ENCODE results near the gene CT47C1. TPM values are rescaled to one million over a fixed set of nuclear protein-coding genes. Genes with fewer than 3 reads are reported as not detected.

The CT47C1 gene
- total RNA-seq, 1 donor from 2014 or later: not detected

DNA sequence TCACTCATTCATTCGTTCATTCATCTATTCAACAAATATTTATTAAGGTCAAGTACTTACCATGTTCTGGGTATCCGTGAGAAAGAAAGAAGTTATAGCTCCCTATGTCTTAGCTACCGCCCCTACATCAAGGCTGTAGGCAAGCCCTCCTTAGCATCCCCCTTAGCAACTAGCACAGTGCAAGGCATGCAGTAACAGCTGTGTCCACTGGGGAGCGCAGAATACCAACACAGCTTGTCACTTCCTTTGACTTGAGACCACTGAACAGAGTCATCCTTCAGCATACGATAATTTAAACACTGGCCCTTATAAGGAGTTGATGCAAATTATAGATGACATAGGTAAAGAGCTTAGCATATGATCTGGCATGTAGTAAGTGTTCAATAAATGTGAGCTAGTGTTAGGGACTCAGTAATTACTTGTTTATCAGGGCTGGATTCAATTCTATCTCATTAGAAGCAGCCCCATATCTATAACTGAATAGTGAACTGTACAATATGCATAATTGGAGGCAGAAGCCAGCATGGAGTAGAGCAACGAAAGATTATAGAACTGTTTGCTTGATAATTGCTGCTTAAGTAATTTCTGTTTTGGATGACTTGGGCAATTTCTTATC lies 46.1 kb downstream of the CT47C1 start:
- peak; percentile 41 for DNase-seq (ENCODE audit: low read depth)

DNA sequence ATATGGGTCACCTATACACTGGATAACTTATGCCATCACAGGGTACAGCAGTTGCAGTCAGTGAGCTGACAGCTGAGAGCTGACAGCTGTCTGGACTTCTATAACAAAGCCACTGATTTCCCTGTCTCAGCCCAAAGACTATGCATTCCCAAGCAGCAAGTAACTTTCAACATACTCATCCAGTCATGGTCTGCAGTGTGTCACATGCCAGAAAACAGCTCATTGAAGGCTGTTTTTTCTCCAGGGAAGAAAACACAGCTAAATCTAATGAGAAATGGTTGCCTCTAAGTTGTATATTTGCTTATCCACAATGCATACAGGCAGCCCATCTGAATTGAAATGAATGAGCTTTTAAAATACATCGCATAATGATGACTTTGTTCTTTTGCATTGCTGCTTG lies 48.5 kb downstream of the CT47C1 start:
- no peak for FAIRE-seq
- TF ChIP-seq, protein P1, sequence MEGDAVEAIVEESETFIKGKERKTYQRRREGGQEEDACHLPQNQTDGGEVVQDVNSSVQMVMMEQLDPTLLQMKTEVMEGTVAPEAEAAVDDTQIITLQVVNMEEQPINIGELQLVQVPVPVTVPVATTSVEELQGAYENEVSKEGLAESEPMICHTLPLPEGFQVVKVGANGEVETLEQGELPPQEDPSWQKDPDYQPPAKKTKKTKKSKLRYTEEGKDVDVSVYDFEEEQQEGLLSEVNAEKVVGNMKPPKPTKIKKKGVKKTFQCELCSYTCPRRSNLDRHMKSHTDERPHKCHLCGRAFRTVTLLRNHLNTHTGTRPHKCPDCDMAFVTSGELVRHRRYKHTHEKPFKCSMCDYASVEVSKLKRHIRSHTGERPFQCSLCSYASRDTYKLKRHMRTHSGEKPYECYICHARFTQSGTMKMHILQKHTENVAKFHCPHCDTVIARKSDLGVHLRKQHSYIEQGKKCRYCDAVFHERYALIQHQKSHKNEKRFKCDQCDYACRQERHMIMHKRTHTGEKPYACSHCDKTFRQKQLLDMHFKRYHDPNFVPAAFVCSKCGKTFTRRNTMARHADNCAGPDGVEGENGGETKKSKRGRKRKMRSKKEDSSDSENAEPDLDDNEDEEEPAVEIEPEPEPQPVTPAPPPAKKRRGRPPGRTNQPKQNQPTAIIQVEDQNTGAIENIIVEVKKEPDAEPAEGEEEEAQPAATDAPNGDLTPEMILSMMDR (IDR thresholded peaks at IDR 0.05; ENCODE audit: insufficient read depth, low read length, severe bottlenecking): no peak

More for the DNA sequence above, 46.1 kb downstream of the CT47C1 start:
- Histone ChIP-seq H3K4me3 (ENCODE audit: low read depth, low read length) (no peak overlapping the region), H3K27me3 (ENCODE audit: control insufficient read depth, insufficient read depth, low read length) (no peaks in the 10 kb centered on the region), H3K36me3 (ENCODE audit: control insufficient read depth, insufficient read depth, low read length) (no peaks in the 10 kb centered on the region)
- FAIRE-seq: no peak
- TF ChIP-seq, protein P1 (IDR thresholded peaks at IDR 0.05; ENCODE audit: insufficient read depth, low read length, severe bottlenecking): peak; percentile 68

More for the DNA sequence above, 48.5 kb downstream of the CT47C1 start:
- Histone ChIP-seq H3K4me3 (ENCODE audit: low read depth, low read length) (no peak overlapping the region), H3K36me3 (ENCODE audit: control insufficient read depth, insufficient read depth, low read length) (no peaks in the 10 kb centered on the region), H3K27me3 (ENCODE audit: control insufficient read depth, insufficient read depth, low read length) (no peaks in the 10 kb centered on the region)
- DNase-seq (ENCODE audit: low read depth): peak; percentile 18

Other genes with a start within 250 kb of the CT47C1 start
- gene ZCCHC12, start 249.2 kb upstream of the CT47C1 start, total RNA-seq: under 0.01 TPM in 1 of 2 replicates, not detected in the other
- 0.51 and 0.79 TPM in 2 replicates for gene LONRF3, start 98.4 kb upstream of the CT47C1 start, total RNA-seq
- gene KIAA1210, start 54.8 kb downstream of the CT47C1 start, total RNA-seq: not detected in 2 replicates
- gene PGRMC1, start 163.3 kb downstream of the CT47C1 start, total RNA-seq: 89.6 and 96.1 TPM in 2 replicates

Measured in bronchial epithelial cell (primary cell).